ENCODE results near the gene PLCB2.

PLCB2 gene

GRCh38 chr15:40264321-40265153, 43.2 kb downstream of the PLCB2 start:
- Histone ChIP-seq H3K4me1 (ENCODE audit: insufficient read depth, insufficient read length) (peaks cover 16% of the 10 kb centered on the region), H3K9ac (ENCODE audit: insufficient read length, low read depth) (no peak overlapping the region), H3K9me3 (ENCODE audit: insufficient read depth, low read length) (no peaks in the 10 kb centered on the region), H3K4me3 (ENCODE audit: insufficient read length, low read depth) (no peak overlapping the region), H3K27me3 (ENCODE audit: insufficient read depth, insufficient read length) (no peaks in the 10 kb centered on the region), H3K36me3 (ENCODE audit: insufficient read depth, insufficient read length, low read length) (no peaks in the 10 kb centered on the region)
- TF ChIP-seq ZNF274 (IDR thresholded peaks at IDR 0.05; ENCODE audit: low read depth, low read length) (no peak), YY1 (IDR thresholded peaks at IDR 0.05; ENCODE audit: insufficient read depth, insufficient read length) (no peak), SUZ12 (IDR thresholded peaks at IDR 0.05; ENCODE audit: extremely low read depth, insufficient read depth, insufficient read length) (no peak)
- DNase-seq (ENCODE audit: low read depth, low spot score) = no peak

GRCh38 chr15:40263024-40263754, 44.5 kb downstream of the PLCB2 start:
- no peaks in the 10 kb centered on the region for H3K36me3 ChIP-seq (ENCODE audit: insufficient read depth, insufficient read length, low read length)
- H3K9ac ChIP-seq (ENCODE audit: insufficient read length, low read depth) = no peak overlapping the region
- no peak for DNase-seq (ENCODE audit: low read depth, low spot score)
- no peaks in the 10 kb centered on the region for H3K27me3 ChIP-seq (ENCODE audit: insufficient read depth, insufficient read length)
- TF ChIP-seq YY1 (IDR thresholded peaks at IDR 0.05; ENCODE audit: insufficient read depth, insufficient read length) (no peak), SUZ12 (IDR thresholded peaks at IDR 0.05; ENCODE audit: extremely low read depth, insufficient read depth, insufficient read length) (no peak), ZNF274 (IDR thresholded peaks at IDR 0.05; ENCODE audit: low read depth, low read length) (no peak)
- H3K9me3 ChIP-seq (ENCODE audit: insufficient read depth, low read length) = no peaks in the 10 kb centered on the region
- no peak overlapping the region for H3K4me3 ChIP-seq (ENCODE audit: insufficient read length, low read depth)
- peaks cover 14% of the 10 kb centered on the region for H3K4me1 ChIP-seq (ENCODE audit: insufficient read depth, insufficient read length)

GRCh38 chr15:40259021-40259420, 48.7 kb downstream of the PLCB2 start:
- Histone ChIP-seq H3K4me3 (ENCODE audit: insufficient read length, low read depth) (no peak overlapping the region), H3K4me1 (ENCODE audit: insufficient read depth, insufficient read length) (peaks cover 9% of the 10 kb centered on the region), H3K27me3 (ENCODE audit: insufficient read depth, insufficient read length) (peaks cover 15% of the 10 kb centered on the region), H3K36me3 (ENCODE audit: insufficient read depth, insufficient read length, low read length) (no peaks in the 10 kb centered on the region), H3K9me3 (ENCODE audit: insufficient read depth, low read length) (no peaks in the 10 kb centered on the region), H3K9ac (ENCODE audit: insufficient read length, low read depth) (no peak overlapping the region)
- TF ChIP-seq ZNF274 (IDR thresholded peaks at IDR 0.05; ENCODE audit: low read depth, low read length) = no peak
- TF ChIP-seq YY1 (IDR thresholded peaks at IDR 0.05; ENCODE audit: insufficient read depth, insufficient read length) = no peak
- TF ChIP-seq SUZ12 (IDR thresholded peaks at IDR 0.05; ENCODE audit: extremely low read depth, insufficient read depth, insufficient read length) = no peak
- no peak for DNase-seq (ENCODE audit: low read depth, low spot score)

DNA sequence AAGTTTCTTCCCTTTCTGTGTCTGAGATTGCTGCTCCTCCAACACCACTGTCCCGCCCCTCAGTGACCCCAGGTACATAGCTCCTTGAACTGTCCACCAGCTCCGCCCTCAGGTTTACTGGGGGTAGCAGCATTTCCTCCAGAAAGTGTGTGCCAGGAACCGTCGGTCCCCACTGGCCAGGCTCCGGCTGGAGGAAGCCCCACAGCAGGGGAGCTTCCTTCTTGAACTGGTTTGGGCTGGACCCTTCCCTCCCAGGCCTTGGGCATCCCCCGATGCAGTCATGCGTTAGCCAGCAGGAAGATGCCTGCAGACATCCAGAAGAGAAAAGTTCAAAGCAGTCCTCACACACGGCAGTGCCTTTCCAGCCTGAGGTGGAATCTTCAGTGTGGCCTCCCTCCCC, 49.2 kb downstream of the PLCB2 start:
- no peak for DNase-seq (ENCODE audit: low read depth, low spot score)
- peaks cover 20% of the 10 kb centered on the region for H3K27me3 ChIP-seq (ENCODE audit: insufficient read depth, insufficient read length)
- no peak overlapping the region for H3K4me3 ChIP-seq (ENCODE audit: insufficient read length, low read depth)
- no peak overlapping the region for H3K9ac ChIP-seq (ENCODE audit: insufficient read length, low read depth)
- TF ChIP-seq YY1 (IDR thresholded peaks at IDR 0.05; ENCODE audit: insufficient read depth, insufficient read length) (no peak), ZNF274 (IDR thresholded peaks at IDR 0.05; ENCODE audit: low read depth, low read length) (no peak), SUZ12 (IDR thresholded peaks at IDR 0.05; ENCODE audit: extremely low read depth, insufficient read depth, insufficient read length) (no peak)
- H3K4me1 ChIP-seq (ENCODE audit: insufficient read depth, insufficient read length) = peaks cover 9% of the 10 kb centered on the region
- no peaks in the 10 kb centered on the region for H3K36me3 ChIP-seq (ENCODE audit: insufficient read depth, insufficient read length, low read length)
- H3K9me3 ChIP-seq (ENCODE audit: insufficient read depth, low read length) = no peaks in the 10 kb centered on the region

DNA sequence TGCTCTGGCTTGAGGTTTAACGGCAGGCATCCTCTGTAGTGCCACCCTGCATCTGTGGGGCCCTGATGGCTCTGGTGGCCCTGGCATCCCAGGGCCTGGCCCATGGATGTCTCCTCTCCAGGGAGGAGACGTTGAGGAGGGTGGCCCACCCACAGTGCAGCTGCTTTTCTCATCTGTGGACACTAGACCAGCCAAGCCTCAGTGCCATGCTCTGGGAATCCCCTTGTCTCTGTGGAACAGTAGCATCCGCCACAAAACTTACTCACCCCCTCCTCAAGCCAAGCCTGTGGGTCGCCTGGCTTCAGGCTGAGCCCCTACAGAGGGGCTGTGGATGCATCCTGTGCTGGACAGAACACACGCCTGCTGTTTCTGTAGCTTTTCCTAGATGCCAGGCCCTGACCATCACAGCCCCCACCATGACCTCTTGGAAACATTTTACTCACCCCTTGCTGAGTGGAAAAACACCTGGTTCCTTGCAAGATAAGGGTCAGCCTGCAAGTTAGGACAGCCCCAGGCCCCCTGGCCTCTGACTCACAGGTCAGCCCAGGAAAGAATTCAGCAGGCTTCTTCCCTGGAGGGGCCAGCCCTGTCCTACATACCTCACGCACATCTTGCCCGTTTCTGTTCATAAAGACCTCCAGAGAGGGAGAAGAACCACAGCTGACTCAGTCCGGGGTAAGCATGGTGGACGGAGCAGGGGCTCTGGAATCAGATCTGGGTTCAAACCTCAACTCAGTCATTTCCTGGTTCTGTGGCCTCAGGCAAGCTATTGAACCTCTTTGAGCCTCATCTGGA, 49.9 kb downstream of the PLCB2 start:
- no peak overlapping the region for H3K4me3 ChIP-seq (ENCODE audit: insufficient read length, low read depth)
- no peaks in the 10 kb centered on the region for H3K36me3 ChIP-seq (ENCODE audit: insufficient read depth, insufficient read length, low read length)
- no peak for DNase-seq (ENCODE audit: low read depth, low spot score)
- H3K9me3 ChIP-seq (ENCODE audit: insufficient read depth, low read length) = no peaks in the 10 kb centered on the region
- TF ChIP-seq SUZ12 (IDR thresholded peaks at IDR 0.05; ENCODE audit: extremely low read depth, insufficient read depth, insufficient read length) = no peak
- TF ChIP-seq YY1 (IDR thresholded peaks at IDR 0.05; ENCODE audit: insufficient read depth, insufficient read length) = no peak
- no peak for TF ChIP-seq ZNF274 (IDR thresholded peaks at IDR 0.05; ENCODE audit: low read depth, low read length)
- H3K9ac ChIP-seq (ENCODE audit: insufficient read length, low read depth) = no peak overlapping the region
- H3K27me3 ChIP-seq (ENCODE audit: insufficient read depth, insufficient read length) = peaks cover 27% of the 10 kb centered on the region
- H3K4me1 ChIP-seq (ENCODE audit: insufficient read depth, insufficient read length) = peaks cover 15% of the 10 kb centered on the region

GRCh38 chr15:40256638-40257235, 51.0 kb downstream of the PLCB2 start:
- no peak overlapping the region for H3K4me3 ChIP-seq (ENCODE audit: insufficient read length, low read depth)
- no peaks in the 10 kb centered on the region for H3K9me3 ChIP-seq (ENCODE audit: insufficient read depth, low read length)
- H3K27me3 ChIP-seq (ENCODE audit: insufficient read depth, insufficient read length) = peaks cover 38% of the 10 kb centered on the region
- H3K9ac ChIP-seq (ENCODE audit: insufficient read length, low read depth) = no peak overlapping the region
- H3K36me3 ChIP-seq (ENCODE audit: insufficient read depth, insufficient read length, low read length) = no peaks in the 10 kb centered on the region
- no peak for DNase-seq (ENCODE audit: low read depth, low spot score)
- peaks cover 15% of the 10 kb centered on the region for H3K4me1 ChIP-seq (ENCODE audit: insufficient read depth, insufficient read length)
- TF ChIP-seq YY1 (IDR thresholded peaks at IDR 0.05; ENCODE audit: insufficient read depth, insufficient read length) (no peak), ZNF274 (IDR thresholded peaks at IDR 0.05; ENCODE audit: low read depth, low read length) (no peak), SUZ12 (IDR thresholded peaks at IDR 0.05; ENCODE audit: extremely low read depth, insufficient read depth, insufficient read length) (no peak)
